HG02610 (cell line): ENCODE results near the gene TSHZ1.
"Not testable (repeated sequence)": the region's sequence is repeated elsewhere in the genome, so short reads cannot be mapped to it uniquely, and the experiment has no call there.

ENCODE experiments used
- ATAC-seq: cut with Tn5 transposase; IDR thresholded peaks from one replicate; pipeline ENCODE4 v1.9.1; 2021; ENCODE audit warnings: mild to moderate bottlenecking, moderate library complexity; ENCODE audit not compliant: unreplicated experiment

TSHZ1 gene

DNA sequence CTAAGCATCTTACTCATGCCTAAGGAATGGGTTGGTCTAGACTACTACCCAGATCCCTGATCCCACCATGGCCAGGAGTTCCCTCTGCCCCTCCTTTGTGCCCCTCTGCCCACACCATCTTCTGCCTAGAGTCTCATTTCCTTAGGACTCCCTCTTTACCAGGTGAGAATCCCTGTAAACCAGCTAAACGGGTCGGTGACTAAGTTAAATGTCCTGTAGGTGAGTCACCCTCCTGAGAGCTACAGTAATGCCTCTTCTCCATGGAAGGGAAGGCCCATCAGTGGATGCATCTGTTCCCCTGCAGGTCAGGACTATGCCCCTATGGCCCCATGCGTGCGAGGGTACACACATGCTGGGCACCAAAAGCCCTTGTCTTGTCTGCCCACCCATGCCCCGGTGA lies 27.1 kb upstream of the TSHZ1 start:
- no peak for ATAC-seq

DNA sequence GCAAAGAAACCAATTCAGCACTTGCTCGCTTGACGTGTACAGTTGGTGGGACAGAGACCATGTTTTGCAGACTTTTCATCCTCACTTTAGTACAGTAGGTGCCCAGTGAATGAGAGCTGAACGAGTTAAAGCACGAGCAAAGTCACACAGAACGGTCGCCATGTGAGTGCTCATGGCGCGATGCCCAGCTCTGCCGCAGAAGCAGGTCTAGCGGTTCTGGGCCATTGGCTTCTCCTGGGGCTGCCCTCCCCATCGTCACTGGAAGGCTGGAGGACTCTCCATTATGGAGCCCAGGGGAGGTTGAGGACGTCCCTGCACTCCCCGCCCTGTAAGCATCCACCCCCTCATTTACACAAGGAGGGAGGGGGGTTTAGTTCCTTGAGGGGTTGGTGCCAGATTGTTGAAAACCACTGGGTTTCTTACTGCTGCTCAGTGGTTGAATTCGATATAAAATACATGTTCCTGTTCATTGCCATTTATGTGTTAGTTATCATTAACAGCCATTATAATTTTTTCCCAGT lies 26.6 kb upstream of the TSHZ1 start:
- ATAC-seq: no peak

- no peak for ATAC-seq
Measured at GRCh38 chr18:75185460-75185859, 25.1 kb upstream of the TSHZ1 start.

GRCh38 chr18:75187702-75188101 lies 22.9 kb upstream of the TSHZ1 start:
- not testable (repeated sequence) for ATAC-seq

- no peak for ATAC-seq
Measured at GRCh38 chr18:75189696-75190095, 20.9 kb upstream of the TSHZ1 start.

GRCh38 chr18:75192899-75193298 lies 17.7 kb upstream of the TSHZ1 start:
- ATAC-seq: no peak

DNA sequence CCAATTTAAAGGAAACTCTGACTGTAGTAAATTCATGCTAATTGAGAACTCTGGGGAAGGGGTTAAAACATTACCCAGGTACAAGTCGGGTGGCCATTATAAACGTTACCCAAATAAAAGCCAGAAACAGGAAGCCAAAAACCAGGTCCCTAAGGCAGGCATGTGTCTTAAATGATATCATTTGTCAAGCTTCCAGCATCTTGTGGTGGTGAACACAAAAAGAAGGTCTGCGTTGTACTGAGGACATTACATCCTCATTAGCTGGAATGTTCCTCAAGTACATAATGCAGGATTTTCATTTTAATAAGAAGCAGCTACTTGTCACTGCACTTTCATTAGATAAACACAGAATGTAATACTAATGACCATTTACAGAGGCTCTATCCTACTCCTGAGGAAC lies 12.6 kb upstream of the TSHZ1 start:
- ATAC-seq: no peak

- no peak for ATAC-seq
Measured at GRCh38 chr18:75199327-75199726, 11.3 kb upstream of the TSHZ1 start.

DNA sequence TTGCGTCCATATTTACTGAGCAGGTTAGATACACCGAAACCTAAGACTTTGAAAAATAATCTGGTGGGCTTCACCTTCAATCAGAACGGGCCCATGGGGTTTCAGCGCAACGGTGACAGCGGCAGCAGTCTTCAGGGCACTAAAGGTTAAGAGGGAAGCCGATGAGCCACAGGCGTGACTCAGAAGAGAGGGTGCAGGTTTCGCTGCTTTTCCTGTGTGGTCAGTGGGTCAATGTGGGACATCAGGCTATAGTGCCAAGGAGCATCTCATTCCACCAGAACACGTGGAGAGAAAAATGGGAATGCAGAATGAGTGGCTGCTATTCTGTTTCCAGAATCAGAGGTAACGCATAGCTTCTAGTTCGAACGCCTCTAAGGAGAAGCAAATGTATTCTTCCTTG lies 10.5 kb upstream of the TSHZ1 start:
- ATAC-seq: no peak

GRCh38 chr18:75200605-75201280 lies 9.9 kb upstream of the TSHZ1 start:
- ATAC-seq: no peak

GRCh38 chr18:75201282-75202270 lies 9.0 kb upstream of the TSHZ1 start:
- no peak for ATAC-seq

DNA sequence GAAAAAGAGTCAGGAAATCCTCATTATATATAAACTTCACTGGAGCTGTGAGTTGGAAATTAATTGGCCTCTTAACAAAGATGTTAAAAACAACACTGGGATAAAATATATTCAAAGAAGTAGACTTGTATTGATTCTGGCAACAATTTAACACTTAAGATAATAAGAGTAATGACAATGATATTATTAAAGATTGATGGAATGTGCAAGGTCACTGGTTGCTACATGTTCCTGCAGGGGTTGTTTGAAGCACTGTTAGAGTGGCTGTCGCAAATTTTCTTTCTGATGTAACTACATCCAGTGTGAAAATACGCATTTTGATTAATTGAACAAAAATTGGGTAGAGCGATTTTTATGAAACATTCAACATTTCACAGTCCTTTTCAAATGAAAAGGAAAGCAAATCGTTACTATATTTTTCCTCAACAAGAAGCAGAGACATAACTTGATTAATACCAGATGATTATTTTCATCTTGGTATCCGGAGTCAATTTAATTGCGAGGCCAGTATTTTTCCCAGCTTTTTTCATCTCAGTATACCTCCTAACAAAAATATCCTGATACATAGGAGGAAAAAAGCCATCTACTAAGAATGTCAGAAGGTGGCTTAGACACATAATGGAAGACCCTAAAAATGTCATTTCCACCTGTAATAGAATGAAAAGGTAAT lies 7.8 kb upstream of the TSHZ1 start:
- ATAC-seq: no peak

DNA sequence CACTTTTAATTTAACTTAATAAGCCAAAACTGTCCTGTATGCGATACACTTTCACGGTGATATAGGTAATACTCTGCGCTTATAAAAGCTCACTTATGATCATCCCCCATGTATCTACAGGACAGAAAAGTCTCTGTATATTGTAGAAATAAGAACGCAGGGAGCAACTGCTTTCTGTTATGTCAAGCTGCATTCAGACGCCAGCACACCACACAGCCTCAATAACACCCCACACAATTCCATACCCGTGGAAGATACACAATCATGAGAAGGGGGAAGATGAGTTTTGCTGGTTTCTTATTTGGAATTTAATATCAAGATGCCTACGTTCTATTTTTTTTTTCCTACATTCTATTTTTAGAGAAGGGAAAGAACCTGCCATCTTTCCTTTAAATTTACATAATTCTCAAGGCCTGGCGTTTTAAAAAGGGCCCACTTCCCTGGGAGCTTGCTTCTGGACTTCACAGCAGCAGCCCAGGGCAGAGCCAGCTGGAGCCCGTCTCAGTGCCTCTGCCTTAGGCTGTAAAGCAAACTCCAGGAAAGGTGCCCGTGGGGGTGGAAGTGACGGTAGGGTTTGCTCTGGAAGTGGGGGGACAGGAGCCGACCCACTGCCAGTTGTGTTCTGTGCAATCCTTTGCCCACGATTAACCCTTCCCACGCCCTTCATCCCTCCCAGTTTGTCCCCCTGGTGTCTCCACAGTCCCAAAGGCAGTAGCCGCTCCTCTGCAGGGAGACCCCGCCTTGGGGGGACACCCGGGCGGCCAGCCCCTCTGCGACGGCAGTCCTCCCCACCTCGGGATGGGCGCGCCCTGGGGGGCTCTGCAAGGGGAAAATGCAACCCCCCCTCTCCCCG lies 7.0 kb upstream of the TSHZ1 start:
- no peak for ATAC-seq

DNA sequence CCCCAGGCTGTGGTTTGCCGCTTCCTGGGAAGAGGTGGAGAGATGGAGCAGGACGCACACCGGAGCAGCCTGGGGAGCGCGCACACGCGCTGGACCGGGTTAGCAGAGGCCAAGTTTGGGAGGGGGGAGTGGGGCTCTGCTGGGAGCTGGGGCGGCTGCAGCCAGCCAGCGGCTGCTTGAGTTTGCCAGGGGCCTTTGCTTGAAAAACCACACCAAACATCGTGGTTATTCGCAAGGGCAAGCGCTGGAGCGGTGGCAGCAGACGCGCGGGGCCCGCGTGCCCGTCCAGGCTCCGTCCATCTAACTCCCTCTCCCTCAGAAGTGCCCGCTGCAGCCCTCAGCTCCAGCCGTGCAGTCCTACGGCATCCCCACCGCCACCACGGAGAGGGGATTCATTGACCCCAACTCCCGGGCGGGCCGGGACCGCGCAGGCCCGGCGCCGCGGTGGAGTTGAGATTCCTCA lies 6.3 kb upstream of the TSHZ1 start:
- ATAC-seq: no peak

- no peak for ATAC-seq
Measured at GRCh38 chr18:75204732-75205513, 5.7 kb upstream of the TSHZ1 start.

- no peak for ATAC-seq
Measured at GRCh38 chr18:75205514-75206132, 5.0 kb upstream of the TSHZ1 start.

DNA sequence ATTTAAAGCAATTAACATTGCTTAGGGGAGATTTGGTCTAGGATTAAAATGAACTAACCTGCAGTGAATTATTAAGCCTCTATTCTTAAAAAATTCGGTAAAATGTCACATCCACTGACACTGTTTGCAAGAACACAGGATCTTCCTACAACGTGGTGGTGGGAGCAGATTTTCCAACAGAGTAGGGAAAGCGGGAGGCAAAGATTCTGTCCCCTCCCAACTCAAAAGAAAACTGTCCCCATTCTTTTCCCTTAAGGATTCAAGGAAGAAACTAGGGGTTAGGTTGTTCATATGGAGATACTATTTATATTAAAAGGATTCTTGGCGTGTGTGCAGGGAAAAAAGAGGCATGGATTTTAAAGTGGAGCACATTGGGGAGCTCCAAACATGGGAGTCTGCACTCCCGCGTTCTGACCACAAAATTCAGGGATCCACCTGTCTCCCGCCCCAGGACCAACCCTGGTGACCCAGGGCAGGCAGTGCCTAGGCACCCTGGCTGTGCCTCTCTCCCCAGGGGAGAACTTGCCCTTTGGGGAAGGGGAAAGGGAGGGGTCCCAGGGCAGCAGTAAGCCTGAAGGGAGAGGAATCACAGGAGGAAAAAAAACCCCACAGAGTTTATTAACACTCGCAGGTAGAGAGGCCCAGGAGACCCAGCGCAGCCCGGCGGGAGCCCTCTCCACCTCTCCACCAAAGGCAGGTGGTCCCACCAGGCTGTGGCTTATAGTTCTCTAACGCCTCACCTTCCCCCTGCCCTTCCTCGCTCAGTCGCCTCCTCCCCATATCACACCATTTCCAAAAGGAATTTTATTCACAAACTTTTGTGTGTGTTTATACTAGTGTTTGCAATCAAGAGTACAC lies 3.9 kb upstream of the TSHZ1 start:
- ATAC-seq: no peak
